ENCODE results near the gene OOEP. TPM values are rescaled to one million over a fixed set of nuclear protein-coding genes. Genes with fewer than 3 reads are reported as not detected.

OOEP gene
- 1.2 TPM for total RNA-seq
- long read RNA-seq, partial matches to known transcripts, result 0 of 98 reads
- long read RNA-seq, other reads (novel, unspliced or antisense), result 98 of 98 reads

DNA sequence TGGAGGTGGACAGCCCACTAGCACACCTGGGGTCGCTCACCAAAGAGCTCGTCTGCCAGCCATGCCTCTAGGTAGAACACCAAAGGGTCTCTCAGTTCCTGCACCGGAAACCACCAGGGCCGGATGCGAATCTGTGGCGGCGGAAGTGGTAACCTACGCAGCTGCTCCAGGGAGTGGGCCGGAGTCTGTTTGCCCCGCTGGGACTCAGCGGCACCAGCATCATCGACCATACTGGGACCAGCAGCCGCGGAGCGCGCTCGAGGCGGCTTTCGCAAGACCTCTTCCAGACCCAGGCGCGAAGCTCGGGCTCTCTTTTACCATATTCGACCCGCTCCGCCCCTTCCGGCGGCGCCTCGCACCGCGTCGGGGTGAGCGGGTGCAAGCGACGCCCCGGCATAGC, at the start of gene OOEP:
Gene OOEP (minus strand): TSS at position 335 of the 400 bp plus-strand sequence. CDS start 105 bp downstream, at position 230.
- no peaks in the 10 kb centered on the region for H3K36me3 ChIP-seq
- no peak within 1 kb of the TSS for H3K4me3 ChIP-seq
- H3K27ac ChIP-seq, result no peak within 1 kb of the TSS
- ATAC-seq (no peak), DNase-seq (no peak)
- no peaks in the 10 kb centered on the region for H3K27me3 ChIP-seq
- H3K9me3 ChIP-seq, result peaks cover 7% of the 10 kb centered on the region
- TF ChIP-seq, protein P1, sequence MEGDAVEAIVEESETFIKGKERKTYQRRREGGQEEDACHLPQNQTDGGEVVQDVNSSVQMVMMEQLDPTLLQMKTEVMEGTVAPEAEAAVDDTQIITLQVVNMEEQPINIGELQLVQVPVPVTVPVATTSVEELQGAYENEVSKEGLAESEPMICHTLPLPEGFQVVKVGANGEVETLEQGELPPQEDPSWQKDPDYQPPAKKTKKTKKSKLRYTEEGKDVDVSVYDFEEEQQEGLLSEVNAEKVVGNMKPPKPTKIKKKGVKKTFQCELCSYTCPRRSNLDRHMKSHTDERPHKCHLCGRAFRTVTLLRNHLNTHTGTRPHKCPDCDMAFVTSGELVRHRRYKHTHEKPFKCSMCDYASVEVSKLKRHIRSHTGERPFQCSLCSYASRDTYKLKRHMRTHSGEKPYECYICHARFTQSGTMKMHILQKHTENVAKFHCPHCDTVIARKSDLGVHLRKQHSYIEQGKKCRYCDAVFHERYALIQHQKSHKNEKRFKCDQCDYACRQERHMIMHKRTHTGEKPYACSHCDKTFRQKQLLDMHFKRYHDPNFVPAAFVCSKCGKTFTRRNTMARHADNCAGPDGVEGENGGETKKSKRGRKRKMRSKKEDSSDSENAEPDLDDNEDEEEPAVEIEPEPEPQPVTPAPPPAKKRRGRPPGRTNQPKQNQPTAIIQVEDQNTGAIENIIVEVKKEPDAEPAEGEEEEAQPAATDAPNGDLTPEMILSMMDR (IDR thresholded peaks at IDR 0.05), result no peak
- no peaks in the 10 kb centered on the region for H3K4me1 ChIP-seq
- intact Hi-C loops (cut with DNase I), result no loop called here

DNA sequence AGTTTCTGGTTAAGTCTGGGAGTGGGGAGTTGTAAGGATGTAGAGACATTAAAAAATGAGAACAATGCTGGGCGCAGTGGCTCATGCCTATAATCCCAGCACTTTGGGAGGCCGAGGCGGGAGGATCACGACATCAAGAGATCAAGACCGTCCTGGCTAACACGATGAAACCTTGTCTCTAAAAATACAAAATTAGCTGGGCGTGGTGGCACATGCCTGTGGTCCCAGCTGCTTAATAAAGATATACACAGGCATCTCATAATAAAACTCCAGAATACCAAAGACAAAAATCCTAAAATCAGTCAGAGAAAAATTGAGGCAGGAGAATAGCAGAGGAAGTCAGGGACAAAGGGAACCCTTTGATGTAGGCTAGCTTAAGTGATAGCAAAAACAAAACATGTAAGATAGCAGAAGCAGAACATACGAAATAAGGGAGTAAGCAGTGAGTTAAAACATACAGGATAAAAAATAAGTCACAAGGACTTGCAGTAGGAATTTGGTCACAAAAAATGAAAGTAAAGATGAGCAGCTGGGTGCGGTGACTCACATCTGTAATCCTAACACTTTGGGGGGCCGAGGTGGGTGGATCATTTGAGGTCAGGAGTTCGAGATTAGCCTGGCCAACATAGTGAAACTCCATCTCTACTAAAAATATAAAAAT, 48.5 kb upstream of the OOEP start:
- H3K27ac ChIP-seq, result no peak overlapping the region
- H3K4me3 ChIP-seq, result no peak overlapping the region
- DNase-seq, result no peak
- H3K27me3 ChIP-seq, result no peaks in the 10 kb centered on the region
- no peak for ATAC-seq
- TF ChIP-seq, protein P1 (IDR thresholded peaks at IDR 0.05), result no peak
- intact Hi-C loops (cut with DNase I), result no loop called here
- H3K36me3 ChIP-seq, result peaks cover 9% of the 10 kb centered on the region
- no peaks in the 10 kb centered on the region for H3K9me3 ChIP-seq
- no peaks in the 10 kb centered on the region for H3K4me1 ChIP-seq

DNA sequence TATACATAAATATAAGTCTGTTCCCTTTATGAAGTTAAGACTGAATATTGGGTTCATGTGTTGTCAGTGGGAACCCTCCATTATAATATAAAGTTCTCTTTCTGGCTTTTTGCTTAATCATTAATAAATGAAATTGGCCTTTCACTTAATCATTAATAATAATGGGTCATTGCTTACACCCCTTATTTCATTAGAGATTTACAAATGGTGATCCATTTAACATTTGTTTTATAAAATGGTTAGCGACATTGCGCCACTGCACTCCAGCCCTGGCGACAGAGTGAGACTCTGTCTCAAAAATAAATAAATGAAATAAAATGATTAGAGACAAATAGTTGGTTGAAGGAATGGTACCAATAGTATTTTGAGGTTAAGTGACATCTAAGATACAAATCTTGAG, 43.4 kb upstream of the OOEP start:
- H3K27ac ChIP-seq, result no peak overlapping the region
- DNase-seq, result no peak
- no peaks in the 10 kb centered on the region for H3K4me1 ChIP-seq
- intact Hi-C loops (cut with DNase I), result no loop called here
- H3K27me3 ChIP-seq, result no peaks in the 10 kb centered on the region
- no peak overlapping the region for H3K4me3 ChIP-seq
- TF ChIP-seq, protein P1 (IDR thresholded peaks at IDR 0.05), result no peak
- no peaks in the 10 kb centered on the region for H3K9me3 ChIP-seq
- no peak for ATAC-seq
- no peaks in the 10 kb centered on the region for H3K36me3 ChIP-seq

DNA sequence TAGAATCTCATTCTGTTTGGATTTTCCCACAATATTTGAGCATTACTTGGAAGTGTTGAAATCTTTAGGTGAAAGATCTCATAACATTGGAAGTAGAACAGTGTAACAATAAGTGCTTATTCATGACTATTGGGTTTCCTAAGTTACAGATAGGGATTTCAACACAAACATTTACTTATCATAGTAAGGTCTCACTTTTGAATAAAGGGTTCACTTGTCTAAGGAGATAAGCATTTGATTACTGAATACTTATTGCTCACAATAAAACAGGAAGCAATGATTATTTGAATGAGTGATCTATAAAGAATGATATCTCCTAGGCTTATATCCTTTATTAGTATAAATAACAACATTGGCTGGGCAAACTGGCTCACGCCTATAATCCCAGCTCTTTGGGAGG, 39.7 kb upstream of the OOEP start:
- H3K4me3 ChIP-seq, result no peak overlapping the region
- H3K4me1 ChIP-seq, result no peaks in the 10 kb centered on the region
- DNase-seq, result no peak
- TF ChIP-seq, protein P1 (IDR thresholded peaks at IDR 0.05), result no peak
- no peaks in the 10 kb centered on the region for H3K27me3 ChIP-seq
- H3K36me3 ChIP-seq, result no peaks in the 10 kb centered on the region
- intact Hi-C loops (cut with DNase I), result no loop called here
- ATAC-seq, result no peak
- no peaks in the 10 kb centered on the region for H3K9me3 ChIP-seq
- H3K27ac ChIP-seq, result no peak overlapping the region

DNA sequence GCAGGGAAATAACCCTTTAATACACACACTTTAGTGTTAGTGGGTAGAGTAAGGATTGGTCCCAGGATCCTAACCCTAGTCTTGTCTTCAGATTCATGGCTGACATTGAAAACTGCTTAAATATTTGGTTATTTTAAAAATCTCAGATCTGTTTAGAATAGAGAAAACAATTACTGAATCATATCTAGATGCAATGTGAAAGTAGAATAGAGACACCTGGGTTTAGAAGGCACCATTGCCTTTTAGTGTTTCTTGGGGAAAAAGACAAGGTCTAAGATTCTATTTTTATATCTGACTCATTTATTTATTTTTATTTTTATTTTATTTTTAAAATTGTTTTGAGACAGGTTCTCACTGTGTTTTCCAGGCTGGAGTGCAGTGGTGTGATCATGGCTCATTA, 31.0 kb upstream of the OOEP start:
- ATAC-seq, result no peak
- H3K27ac ChIP-seq, result no peak overlapping the region
- H3K36me3 ChIP-seq, result no peaks in the 10 kb centered on the region
- H3K9me3 ChIP-seq, result no peaks in the 10 kb centered on the region
- intact Hi-C loops (cut with DNase I), result no loop called here
- H3K4me1 ChIP-seq, result no peaks in the 10 kb centered on the region
- no peak overlapping the region for H3K4me3 ChIP-seq
- no peak for DNase-seq
- H3K27me3 ChIP-seq, result no peaks in the 10 kb centered on the region
- TF ChIP-seq, protein P1 (IDR thresholded peaks at IDR 0.05), result no peak
